CD4-positive, alpha-beta memory T cell (primary cell): ENCODE results near the gene LDLRAD4. TPM values are rescaled to one million over a fixed set of nuclear protein-coding genes. Genes with fewer than 3 reads are reported as not detected.

ENCODE experiments used
- CTCF ChIA-PET: fragments of 350-600 bp; sonication (Branson Sonifier 250); formaldehyde crosslinking; loops from one replicate; lab custom pipeline; 2021; ENCODE audit warnings: inconsistent platforms; ENCODE audit not compliant: partially characterized antibody; lab: Charles Lee
- POLR2A ChIA-PET: fragments of 350-600 bp; sonication (Branson Sonifier 250); formaldehyde crosslinking; loops from one replicate; lab custom pipeline; 2021; ENCODE audit not compliant: partially characterized antibody; lab: Charles Lee
- DNase-seq, 5 donors: peaks; one replicate each; pipeline versions ENCODE4 v3.0.0 to v3.0.0-alpha.2; 2020 to 2022; ENCODE audit warnings: mixed read lengths in 1 of 5
- H3K27ac ChIP-seq: one replicate; pipeline ENCODE4 v1.7.0; 2013; ENCODE audit warnings: low read depth, low read length
- H3K27me3 ChIP-seq: 2 replicates; pipeline ENCODE4 v1.7.0; 2013; ENCODE audit warnings: mild to moderate bottlenecking, low read length, moderate library complexity; ENCODE audit not compliant: insufficient read depth
- H3K36me3 ChIP-seq: 2 replicates; pipeline ENCODE4 v1.7.0; 2013; ENCODE audit warnings: mild to moderate bottlenecking, low read length, moderate library complexity; ENCODE audit not compliant: insufficient read depth
- H3K4me1 ChIP-seq: 2 replicates; pipeline ENCODE4 v1.7.0; 2013; ENCODE audit warnings: mild to moderate bottlenecking, low read length, moderate library complexity; ENCODE audit not compliant: insufficient read depth
- H3K4me3 ChIP-seq, 2 donors: one replicate each; pipeline ENCODE4 v1.7.0; 2013; ENCODE audit warnings: low read length in 2 of 2, mild to moderate bottlenecking in 1 of 2
- H3K9me3 ChIP-seq, 2 donors: one replicate each; pipeline ENCODE4 v1.7.0; 2013; ENCODE audit warnings: low read length in 2 of 2, control low read depth in 1 of 2; ENCODE audit not compliant: control insufficient read depth in 1 of 2
- H3K27ac Mint-ChIP-seq, 7 donors: one replicate each; pipeline ENCODE4 v1.8.0; 2020 to 2021; ENCODE audit warnings: mixed read lengths in 7 of 7, mild to moderate bottlenecking in 6 of 7, inconsistent platforms in 3 of 7, moderate library complexity in 3 of 7
- H3K27me3 Mint-ChIP-seq, 2 donors: one replicate each; pipeline ENCODE4 v1.8.0; 2020 to 2021; ENCODE audit warnings: mixed read lengths in 2 of 2
- H3K36me3 Mint-ChIP-seq, 2 donors: one replicate each; pipeline ENCODE4 v1.8.0; 2020 to 2021; ENCODE audit warnings: mixed read lengths in 2 of 2, inconsistent platforms in 1 of 2, mild to moderate bottlenecking in 1 of 2
- H3K4me1 Mint-ChIP-seq, 4 donors: one replicate each; pipeline ENCODE4 v1.8.0; 2020 to 2021; ENCODE audit warnings: mixed read lengths in 4 of 4, mild to moderate bottlenecking in 1 of 4
- H3K4me3 Mint-ChIP-seq, 8 donors: one replicate each; pipeline ENCODE4 v1.8.0; 2020 to 2021; ENCODE audit warnings: mixed read lengths in 8 of 8, mild to moderate bottlenecking in 7 of 8, moderate library complexity in 6 of 8, inconsistent platforms in 3 of 8
- H3K9me3 Mint-ChIP-seq, 8 donors: one replicate each; pipeline ENCODE4 v1.8.0; 2020 to 2021; ENCODE audit warnings: mixed read lengths in 8 of 8, mild to moderate bottlenecking in 5 of 8, inconsistent platforms in 3 of 8, moderate library complexity in 1 of 8
- intact Hi-C: fragments of 100-400 bp; cut with micrococcal nuclease; formaldehyde crosslinking; loops from one replicate; pipeline ENCODE4 v1.15.1; 2023
- polyA plus RNA-seq, 2 donors: library from polyadenylated mRNA; unstranded; fragments of 300-500 nt; fragmentation: Illumina TruSeq; gene quantifications; one replicate each; pipeline ENCODE4 v1.2.3, GENCODE V29; 2021
- total RNA-seq, 2 experiments: library from RNA; stranded (reverse); gene quantifications; one replicate each; pipeline ENCODE4 v1.2.3, GENCODE V29; 2021

Gene LDLRAD4
- total and polyA plus RNA-seq, 4 experiments from 2014 or later = 17.4 to 63.0 (median 36.6) TPM

DNA sequence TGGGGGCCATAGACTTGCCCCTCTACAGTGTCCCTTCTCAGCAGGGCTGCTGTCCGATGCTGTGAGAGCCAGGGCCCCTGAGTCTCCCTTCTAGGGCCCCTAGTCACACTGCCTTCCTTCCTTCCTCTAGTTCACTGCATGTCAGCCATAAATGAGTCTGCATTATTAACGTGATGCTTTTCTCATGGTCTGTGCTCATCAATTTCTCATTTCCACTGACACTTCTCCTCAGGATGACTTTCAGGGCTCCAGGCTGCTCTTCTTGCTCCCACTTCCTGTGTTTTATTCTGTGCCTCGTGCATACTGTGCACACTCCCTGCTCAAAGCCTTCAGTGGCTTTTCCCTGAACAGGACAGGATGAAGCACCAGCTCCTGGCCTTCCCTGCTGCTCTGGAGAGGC is 361.3 kb downstream of the LDLRAD4 start:
- H3K4me1 ChIP-seq = peaks cover 36% of the 10 kb centered on the region
- H3K27me3 ChIP-seq = no peaks in the 10 kb centered on the region
- intact Hi-C loops = no loop called here
- no peak overlapping the region for H3K4me3 ChIP-seq
- Mint-ChIP-seq H3K4me1 (peaks cover 36 to 52% (median 44%) of the 10 kb centered on the region in 4 donors), H3K27me3 (no peaks in the 10 kb centered on the region), H3K9me3 (no peaks in the 10 kb centered on the region), H3K4me3 (peak overlapping the region in 1 of 8 donors; percentile 65), H3K36me3 (peaks cover 10 to 12% of the 10 kb centered on the region in 2 donors), H3K27ac (peak overlapping the region in 3 of 7 donors; percentile 1 to 70 (median 63))
- no peak overlapping the region for H3K27ac ChIP-seq
- ChIA-PET CTCF (no interaction called here), POLR2A (no interaction called here)
- DNase-seq = no peak
- no peaks in the 10 kb centered on the region for H3K36me3 ChIP-seq
- no peaks in the 10 kb centered on the region for H3K9me3 ChIP-seq

DNA sequence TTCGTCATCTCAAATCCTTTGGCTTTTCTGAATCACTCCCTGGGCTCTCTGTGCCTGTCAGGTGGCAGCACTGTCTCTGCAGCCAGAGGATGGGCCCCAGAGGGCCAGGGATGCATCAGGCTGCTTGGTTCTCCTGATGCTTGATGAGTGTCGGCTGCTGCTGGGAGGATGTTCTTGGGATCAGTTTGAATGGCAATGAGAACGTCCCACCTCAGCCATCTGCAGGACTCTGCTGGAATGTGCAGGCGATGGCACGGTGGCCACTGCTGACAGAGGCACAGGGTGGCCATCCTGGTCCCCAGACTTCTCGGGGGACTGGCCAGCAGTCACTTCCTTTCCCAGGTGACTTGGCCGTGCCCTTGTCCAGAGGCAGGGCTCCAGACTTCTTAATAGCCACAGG is 361.8 kb downstream of the LDLRAD4 start:
- intact Hi-C loops = no loop called here
- no peaks in the 10 kb centered on the region for H3K36me3 ChIP-seq
- ChIA-PET CTCF (no interaction called here), POLR2A (no interaction called here)
- Mint-ChIP-seq H3K36me3 (peaks cover 14 to 16% of the 10 kb centered on the region in 2 donors), H3K27ac (no peak overlapping the region), H3K27me3 (no peaks in the 10 kb centered on the region), H3K4me1 (peaks cover 38 to 55% (median 46%) of the 10 kb centered on the region in 4 donors), H3K4me3 (no peak overlapping the region), H3K9me3 (no peaks in the 10 kb centered on the region)
- no peak for DNase-seq
- no peak overlapping the region for H3K27ac ChIP-seq
- no peak overlapping the region for H3K4me3 ChIP-seq
- H3K27me3 ChIP-seq = no peaks in the 10 kb centered on the region
- H3K9me3 ChIP-seq = no peaks in the 10 kb centered on the region
- peaks cover 36% of the 10 kb centered on the region for H3K4me1 ChIP-seq

DNA sequence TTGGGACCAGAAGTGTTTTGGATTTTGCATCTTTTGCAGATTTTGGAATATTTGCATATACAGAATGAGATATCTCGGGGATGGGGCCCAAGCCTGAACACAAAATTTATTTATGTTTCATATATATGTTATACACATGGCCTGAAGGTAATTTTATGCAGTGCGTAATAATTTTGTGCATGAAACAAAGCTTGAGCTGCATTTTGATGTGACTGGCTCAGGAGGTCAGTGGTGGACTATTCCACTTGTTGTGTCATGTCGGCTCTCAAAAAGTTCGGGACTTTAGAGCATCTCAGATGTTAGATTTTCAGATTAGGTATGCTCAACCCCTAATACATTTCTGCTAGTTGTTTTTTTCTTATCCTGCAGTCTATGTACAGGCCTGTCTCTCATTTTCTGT is 362.4 kb downstream of the LDLRAD4 start:
- intact Hi-C loops = no loop called here
- H3K9me3 Mint-ChIP-seq = no peaks in the 10 kb centered on the region
- no peaks in the 10 kb centered on the region for H3K27me3 ChIP-seq
- POLR2A ChIA-PET = no interaction called here
- H3K4me1 Mint-ChIP-seq = peaks cover 36 to 52% (median 44%) of the 10 kb centered on the region in 4 donors
- H3K36me3 ChIP-seq = no peaks in the 10 kb centered on the region
- peaks cover 16 to 21% of the 10 kb centered on the region in 2 donors for H3K36me3 Mint-ChIP-seq
- H3K4me3 Mint-ChIP-seq = no peak overlapping the region
- H3K9me3 ChIP-seq = no peaks in the 10 kb centered on the region
- DNase-seq = no peak
- no peaks in the 10 kb centered on the region for H3K27me3 Mint-ChIP-seq
- H3K4me3 ChIP-seq = no peak overlapping the region
- CTCF ChIA-PET = no interaction called here
- H3K4me1 ChIP-seq = peaks cover 38% of the 10 kb centered on the region
- peak overlapping the region in 1 of 7 donors; percentile 18 for H3K27ac Mint-ChIP-seq
- no peak overlapping the region for H3K27ac ChIP-seq

DNA sequence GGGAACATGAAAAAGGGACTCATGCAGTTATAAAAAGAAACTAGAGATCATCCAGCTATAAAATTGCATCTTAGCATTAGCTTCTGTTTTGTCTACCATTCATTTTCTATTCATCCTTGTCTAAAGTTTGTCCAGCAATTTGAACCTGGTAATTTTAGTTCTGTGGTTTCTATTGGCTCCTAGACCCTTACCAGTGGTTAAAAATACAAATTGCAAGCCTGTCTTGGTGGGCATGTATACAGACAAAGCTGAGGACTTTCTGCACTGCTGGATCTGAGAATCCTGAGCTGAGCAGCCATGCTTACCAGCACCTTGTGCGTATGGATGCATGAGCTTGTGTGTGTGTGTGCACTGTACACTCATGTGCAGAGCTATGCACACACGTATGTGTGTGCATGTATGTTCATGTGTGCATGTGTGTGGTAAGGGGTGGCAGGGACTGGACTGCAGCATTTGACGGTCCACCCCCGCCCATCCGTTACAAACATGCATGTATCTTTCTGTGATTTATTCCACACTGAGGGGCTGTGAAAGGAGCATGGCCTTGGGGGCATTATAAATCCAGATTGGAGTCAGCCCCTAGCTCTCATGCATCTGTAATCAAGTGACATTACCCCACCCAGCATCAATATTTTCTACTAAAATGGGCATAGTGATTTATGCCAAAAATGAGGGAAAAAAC is 363.1 kb downstream of the LDLRAD4 start:
- H3K4me3 Mint-ChIP-seq = no peak overlapping the region
- H3K27me3 Mint-ChIP-seq = no peaks in the 10 kb centered on the region
- peak overlapping the region in 2 of 7 donors; percentile 12 to 18 for H3K27ac Mint-ChIP-seq
- Histone ChIP-seq H3K27ac (no peak overlapping the region), H3K4me3 (no peak overlapping the region), H3K36me3 (no peaks in the 10 kb centered on the region), H3K27me3 (no peaks in the 10 kb centered on the region), H3K4me1 (peaks cover 35% of the 10 kb centered on the region), H3K9me3 (no peaks in the 10 kb centered on the region)
- ChIA-PET POLR2A (no interaction called here), CTCF (no interaction called here)
- peaks cover 32 to 47% (median 39%) of the 10 kb centered on the region in 4 donors for H3K4me1 Mint-ChIP-seq
- peaks cover 16 to 25% of the 10 kb centered on the region in 2 donors for H3K36me3 Mint-ChIP-seq
- intact Hi-C loops = no loop called here
- DNase-seq = no peak
- no peaks in the 10 kb centered on the region for H3K9me3 Mint-ChIP-seq

DNA sequence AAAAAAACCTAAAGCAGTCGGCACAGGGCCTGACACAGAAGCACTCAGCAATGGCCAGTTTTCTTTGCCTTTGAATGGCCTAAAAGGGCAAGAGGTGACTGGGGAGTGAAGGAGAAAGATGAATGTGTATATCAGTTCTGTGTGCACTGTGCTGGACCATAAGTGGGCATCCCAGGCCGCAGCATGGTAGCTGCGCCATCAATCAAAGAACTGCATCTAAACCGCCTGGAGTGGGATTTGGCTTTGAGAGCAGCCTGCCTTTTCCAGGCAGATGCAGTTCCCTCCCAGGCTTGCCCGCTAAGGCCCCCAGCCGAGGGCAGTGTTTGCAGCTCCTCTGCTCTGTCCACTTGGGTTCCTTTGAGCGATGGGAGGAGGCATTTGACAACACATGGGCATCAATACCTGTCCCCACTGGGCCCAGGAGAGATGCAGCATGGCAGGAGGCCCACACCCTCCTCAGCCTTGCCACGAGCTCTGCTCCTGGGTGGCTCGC is 363.7 kb downstream of the LDLRAD4 start:
- no peak overlapping the region for H3K27ac Mint-ChIP-seq
- Histone ChIP-seq H3K4me1 (peaks cover 30% of the 10 kb centered on the region), H3K36me3 (no peaks in the 10 kb centered on the region), H3K9me3 (no peaks in the 10 kb centered on the region), H3K27ac (no peak overlapping the region), H3K4me3 (no peak overlapping the region), H3K27me3 (no peaks in the 10 kb centered on the region)
- peaks cover 28 to 44% (median 35%) of the 10 kb centered on the region in 4 donors for H3K4me1 Mint-ChIP-seq
- H3K9me3 Mint-ChIP-seq = no peaks in the 10 kb centered on the region
- intact Hi-C loops = no loop called here
- DNase-seq = no peak
- H3K36me3 Mint-ChIP-seq = peaks cover 17 to 25% of the 10 kb centered on the region in 2 donors
- H3K4me3 Mint-ChIP-seq = no peak overlapping the region
- POLR2A ChIA-PET = no interaction called here
- CTCF ChIA-PET = no interaction called here
- no peaks in the 10 kb centered on the region for H3K27me3 Mint-ChIP-seq

DNA sequence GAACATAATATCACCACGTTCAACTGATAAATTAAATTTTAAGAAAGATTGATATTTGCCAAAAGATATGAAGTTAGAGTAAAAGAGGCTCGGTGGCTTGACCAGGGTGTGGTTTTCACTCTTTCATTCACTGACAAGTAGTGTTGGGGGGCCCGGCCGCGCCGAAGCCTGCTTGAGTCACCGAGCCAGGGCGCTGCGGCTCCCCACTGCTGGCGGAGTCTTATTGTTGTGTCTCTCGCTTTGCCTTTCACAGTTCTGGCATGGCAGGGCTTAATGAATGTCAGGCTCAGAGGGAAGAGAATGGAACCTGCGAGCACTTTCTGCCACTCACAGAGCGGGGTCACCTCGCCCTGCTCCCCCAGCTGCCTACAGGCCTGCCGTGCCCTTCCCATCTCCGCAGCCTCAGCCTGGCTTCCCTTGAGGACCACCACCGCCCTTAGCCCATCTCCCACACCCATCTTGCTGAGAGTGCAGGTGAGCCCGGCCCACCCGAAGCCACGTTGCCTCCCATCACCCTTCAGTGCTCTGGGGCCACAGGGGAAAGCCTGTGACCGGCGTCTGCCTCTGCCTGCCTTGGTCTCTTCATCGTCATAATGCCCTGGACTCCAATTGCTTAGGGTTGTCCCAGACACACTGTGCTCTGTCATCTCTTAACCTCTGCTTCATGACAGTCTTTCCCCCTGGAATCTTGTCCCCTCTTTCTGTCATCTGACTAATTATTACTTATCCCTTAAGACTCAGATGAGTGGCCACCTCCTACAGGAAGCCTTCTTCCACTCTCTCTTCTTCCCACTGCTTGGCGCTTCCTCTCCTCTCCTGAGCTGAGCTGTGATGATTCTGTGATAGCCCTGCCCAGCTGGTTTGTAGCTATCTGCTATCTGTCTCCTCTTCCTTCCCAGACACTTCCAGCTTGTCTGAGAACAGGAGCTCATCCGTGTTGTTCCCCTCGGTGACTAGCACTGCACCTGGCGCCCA is 365.3 kb downstream of the LDLRAD4 start:
- CTCF ChIA-PET = no interaction called here
- no peaks in the 10 kb centered on the region for H3K27me3 Mint-ChIP-seq
- Histone ChIP-seq H3K4me3 (no peak overlapping the region), H3K4me1 (peaks cover 14% of the 10 kb centered on the region), H3K27me3 (no peaks in the 10 kb centered on the region), H3K27ac (no peak overlapping the region), H3K9me3 (no peaks in the 10 kb centered on the region), H3K36me3 (no peaks in the 10 kb centered on the region)
- POLR2A ChIA-PET = no interaction called here
- peaks cover 23 to 25% of the 10 kb centered on the region in 2 donors for H3K36me3 Mint-ChIP-seq
- no peak for DNase-seq
- H3K4me1 Mint-ChIP-seq = peaks cover 22 to 42% (median 29%) of the 10 kb centered on the region in 4 donors
- H3K9me3 Mint-ChIP-seq = no peaks in the 10 kb centered on the region
- peak overlapping the region in 2 of 7 donors; percentile 7 to 52 for H3K27ac Mint-ChIP-seq
- no peak overlapping the region for H3K4me3 Mint-ChIP-seq
- intact Hi-C loops = no loop called here

DNA sequence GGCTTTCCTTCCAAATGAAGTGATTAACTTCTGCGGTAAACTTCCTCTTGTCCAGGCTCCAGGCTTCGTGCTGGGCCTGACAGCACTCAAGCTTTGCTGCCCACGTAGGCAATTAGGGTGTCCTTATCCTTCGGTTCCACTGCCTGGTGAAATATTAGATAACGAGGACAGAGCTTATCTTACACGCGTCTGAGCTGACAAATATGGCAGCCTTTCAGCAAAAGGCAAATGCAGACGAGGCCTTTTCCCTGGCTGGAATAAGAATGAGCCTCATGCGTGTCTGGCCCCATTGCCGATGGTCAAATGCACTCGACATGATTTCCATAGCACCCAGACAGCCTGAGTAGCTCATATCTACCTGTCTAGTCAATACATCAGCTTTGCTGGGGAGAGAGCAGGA is 366.3 kb downstream of the LDLRAD4 start:
- peaks cover 20 to 41% (median 28%) of the 10 kb centered on the region in 4 donors for H3K4me1 Mint-ChIP-seq
- H3K36me3 ChIP-seq = no peaks in the 10 kb centered on the region
- ChIA-PET POLR2A (no interaction called here), CTCF (interaction anchor here (0.8 to 0.9 kb wide), 2 partner anchors 369 to 815 kb away, joined by 3 read pairs; no protein-coding TSS in a partner anchor)
- H3K4me3 ChIP-seq = no peak overlapping the region
- H3K27ac Mint-ChIP-seq = no peak overlapping the region
- H3K9me3 Mint-ChIP-seq = no peaks in the 10 kb centered on the region
- intact Hi-C loops = no loop called here
- H3K4me3 Mint-ChIP-seq = no peak overlapping the region
- no peaks in the 10 kb centered on the region for H3K9me3 ChIP-seq
- peaks cover 23 to 25% of the 10 kb centered on the region in 2 donors for H3K36me3 Mint-ChIP-seq
- no peak overlapping the region for H3K27ac ChIP-seq
- DNase-seq = no peak
- no peaks in the 10 kb centered on the region for H3K27me3 Mint-ChIP-seq
- H3K27me3 ChIP-seq = no peaks in the 10 kb centered on the region
- peaks cover 8% of the 10 kb centered on the region for H3K4me1 ChIP-seq
